NB4 (cell line): ENCODE data around the gene PARM1.

ENCODE experiments used
- DNase-seq: peaks from one replicate; pipeline ENCODE4 v3.0.0; 2010; ENCODE audit warnings: low read depth
- H3K4me3 ChIP-seq: one replicate; pipeline ENCODE4 v1.5.1; 2011; ENCODE audit warnings: mild to moderate bottlenecking, low read depth, low read length, moderate library complexity
- CTCF ChIP-seq: IDR thresholded peaks from one replicate; pipeline ENCODE4 v1.5.1; 2012; ENCODE audit warnings: low read depth, low read length
- MAX ChIP-seq: IDR thresholded peaks from 2 replicates; pipeline ENCODE4 v1.6.1; 2011; ENCODE audit warnings: low read depth, low read length
- MYC ChIP-seq: IDR thresholded peaks from 2 replicates; pipeline ENCODE4 v1.6.1; 2011; ENCODE audit warnings: low read depth, low read length
- POLR2A ChIP-seq: IDR thresholded peaks from 2 replicates; pipeline ENCODE4 v1.6.1; 2011; ENCODE audit warnings: mild to moderate bottlenecking; ENCODE audit not compliant: insufficient read length; ENCODE audit errors: extremely low read depth

Gene PARM1

GRCh38 chr4:75030649-75031235 is 97.8 kb downstream of the PARM1 start:
- peak; percentile 2 for DNase-seq
- no peak overlapping the region for H3K4me3 ChIP-seq
- TF ChIP-seq MAX (no peak), POLR2A (no peak), CTCF (no peak), MYC (no peak)

- no peak for TF ChIP-seq POLR2A
- TF ChIP-seq MAX = no peak
- TF ChIP-seq MYC = no peak
- TF ChIP-seq CTCF = no peak
- no peak overlapping the region for H3K4me3 ChIP-seq
- DNase-seq = no peak
Measured at GRCh38 chr4:75031775-75032174, 98.9 kb downstream of the PARM1 start.

- no peak overlapping the region for H3K4me3 ChIP-seq
- no peak for DNase-seq
- no peak for TF ChIP-seq MYC
- TF ChIP-seq MAX = no peak
- TF ChIP-seq POLR2A = no peak
- TF ChIP-seq CTCF = no peak
Measured at GRCh38 chr4:75034523-75034922, 101.6 kb downstream of the PARM1 start.

- H3K4me3 ChIP-seq = no peak overlapping the region
- TF ChIP-seq MYC = no peak
- TF ChIP-seq POLR2A = no peak
- TF ChIP-seq MAX = no peak
- TF ChIP-seq CTCF = no peak
- no peak for DNase-seq
Measured at GRCh38 chr4:75035321-75035720, 102.4 kb downstream of the PARM1 start.

GRCh38 chr4:75036046-75036830 is 103.3 kb downstream of the PARM1 start:
- no peak overlapping the region for H3K4me3 ChIP-seq
- DNase-seq = peak; percentile 3
- no peak for TF ChIP-seq POLR2A
- TF ChIP-seq MAX = no peak
- no peak for TF ChIP-seq MYC
- TF ChIP-seq CTCF = no peak
